ENCODE measurements around the gene JPH3. TPM values are rescaled to one million over a fixed set of nuclear protein-coding genes. Genes with fewer than 3 reads are reported as not detected.

The JPH3 gene
- polyA plus RNA-seq, 3 donors, result not detected

DNA sequence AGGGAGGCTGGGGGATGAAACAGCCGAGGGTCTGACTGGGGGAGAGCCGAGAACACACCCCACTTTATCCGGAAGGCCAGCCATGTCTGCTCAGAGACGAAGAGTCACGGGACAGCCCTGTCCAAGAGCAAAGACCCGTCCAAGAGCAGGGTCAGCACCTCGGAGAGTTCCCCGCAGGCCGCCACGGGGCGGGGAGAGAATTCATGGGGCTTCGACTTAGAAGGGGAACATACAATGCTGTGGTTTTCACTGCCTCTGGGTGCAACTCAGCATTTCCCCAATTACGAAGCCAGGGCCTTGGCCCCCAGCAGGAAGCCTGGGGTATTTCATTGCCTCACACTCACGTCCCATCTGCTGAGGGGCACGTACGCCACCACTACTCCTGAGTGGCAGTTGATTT lies 59.3 kb downstream of the JPH3 start:
- Mint-ChIP-seq H3K27me3 (ENCODE audit: low read depth in 3 of 3) (peaks cover 3 to 7% (median 4%) of the 10 kb centered on the region in 3 donors), H3K4me1 (peaks cover 4% of the 10 kb centered on the region), H3K27ac (no peak overlapping the region), H3K9me3 (peaks cover 0 to 10% (median 4%) of the 10 kb centered on the region in 7 donors), H3K36me3 (no peaks in the 10 kb centered on the region), H3K4me3 (no peak overlapping the region)
- no peak for TF ChIP-seq CTCF (IDR thresholded peaks at IDR 0.05)
- no peak overlapping the region for H3K4me2 ChIP-seq (replicated peaks; ENCODE audit: extremely low read depth, low read length, poor library complexity, severe bottlenecking)
- 13% methylated on average over 13 of the region's 16 CpGs for WGBS (ENCODE audit: insufficient coverage)
- H3K27me3 ChIP-seq (ENCODE audit: control insufficient read depth in 2 of 2, insufficient read depth in 2 of 2, low read length in 2 of 2), result no peaks in the 10 kb centered on the region
- no peaks in the 10 kb centered on the region for H3K79me2 ChIP-seq (ENCODE audit: insufficient read depth, low read length)
- no peak overlapping the region for H3K4me3 ChIP-seq (replicated peaks in 1 of 3; ENCODE audit: low read depth in 2 of 3, low read length in 3 of 3)
- no peaks in the 10 kb centered on the region for H3K36me3 ChIP-seq (replicated peaks in 1 of 2; ENCODE audit: control insufficient read depth in 1 of 2, insufficient read depth in 2 of 2, low read length in 2 of 2)
- DNase-seq, result peak; percentile 14 to 55 (median 18)
- peaks cover 0 to 2% of the 10 kb centered on the region in 2 donors for H3K4me1 ChIP-seq (ENCODE audit: control insufficient read depth in 1 of 2, insufficient read depth in 2 of 2, low read length in 2 of 2)
- H3K9me3 ChIP-seq (replicated peaks in 1 of 2; ENCODE audit: control insufficient read depth in 1 of 2, insufficient read depth in 1 of 2, low read length in 2 of 2), result no peaks in the 10 kb centered on the region
- no peak overlapping the region for H3K27ac ChIP-seq (ENCODE audit: low read depth in 1 of 2, low read length in 2 of 2)
- H4K20me1 ChIP-seq (ENCODE audit: insufficient read depth, low read length), result no peaks in the 10 kb centered on the region
- no peak overlapping the region for H2AFZ ChIP-seq (ENCODE audit: insufficient read depth, low read depth, low read length, poor library complexity, severe bottlenecking)
- no peak overlapping the region for H3K9ac ChIP-seq (ENCODE audit: insufficient read depth, low read length, poor library complexity, severe bottlenecking)
- intact Hi-C loops (cut with micrococcal nuclease), result no loop called here

DNA sequence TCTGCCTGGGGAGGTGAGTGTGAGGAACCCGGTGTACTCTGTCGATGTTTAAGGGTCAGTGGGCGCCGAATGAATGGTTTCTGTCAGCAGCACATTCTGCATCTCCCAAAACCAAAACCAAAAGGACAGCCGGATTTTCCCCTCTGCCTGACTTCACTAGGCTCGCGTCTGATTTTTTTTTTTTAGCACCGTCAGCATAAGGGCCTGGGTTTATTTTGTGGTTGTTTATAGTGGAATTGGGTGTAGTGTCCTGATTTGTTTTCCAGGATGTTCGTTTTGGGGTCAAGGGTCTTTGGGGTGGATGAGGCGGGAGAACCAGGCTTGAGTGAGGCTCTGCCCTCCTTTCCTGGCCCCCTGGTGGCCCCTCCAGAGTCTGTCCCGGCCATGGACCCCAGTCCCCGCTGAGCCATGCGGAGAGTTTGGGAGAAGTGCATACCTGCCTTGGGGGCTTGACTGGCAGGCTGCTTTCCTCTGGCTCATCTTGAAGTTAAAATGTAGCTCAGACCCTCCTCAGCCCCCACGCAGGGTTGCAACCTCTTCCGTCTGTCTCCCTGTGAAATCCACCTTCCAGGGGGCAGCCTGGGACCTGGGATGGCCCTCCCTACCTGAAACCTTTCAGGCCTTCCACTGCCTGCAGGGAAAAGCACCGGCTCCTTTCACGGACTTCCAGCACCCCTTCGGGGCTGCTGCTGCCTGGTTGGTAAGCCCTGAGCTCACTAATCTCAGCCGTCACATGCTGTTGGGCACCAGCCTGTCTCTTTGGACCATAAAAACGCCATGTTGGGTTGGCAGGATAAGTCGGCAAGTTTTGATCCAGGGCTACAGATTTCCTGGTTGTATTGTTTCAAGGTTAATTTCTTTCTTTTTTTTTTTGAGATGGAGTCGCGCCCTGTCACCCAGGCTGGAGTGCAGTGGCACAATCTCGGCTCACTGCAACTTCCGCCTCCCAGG lies 60.2 kb downstream of the JPH3 start:
- Mint-ChIP-seq H3K27me3 (ENCODE audit: low read depth in 3 of 3) (peaks cover 3 to 5% (median 4%) of the 10 kb centered on the region in 3 donors), H3K27ac (peak overlapping the region in 1 of 7 donors; percentile 19), H3K4me1 (peaks cover 4% of the 10 kb centered on the region), H3K4me3 (no peak overlapping the region), H3K9me3 (peaks cover 0 to 5% (median 2%) of the 10 kb centered on the region in 7 donors), H3K36me3 (no peaks in the 10 kb centered on the region)
- no peaks in the 10 kb centered on the region for H3K9me3 ChIP-seq (replicated peaks in 1 of 2; ENCODE audit: control insufficient read depth in 1 of 2, insufficient read depth in 1 of 2, low read length in 2 of 2)
- H3K36me3 ChIP-seq (replicated peaks in 1 of 2; ENCODE audit: control insufficient read depth in 1 of 2, insufficient read depth in 2 of 2, low read length in 2 of 2), result no peaks in the 10 kb centered on the region
- H3K4me2 ChIP-seq (replicated peaks; ENCODE audit: extremely low read depth, low read length, poor library complexity, severe bottlenecking), result no peak overlapping the region
- H2AFZ ChIP-seq (ENCODE audit: insufficient read depth, low read depth, low read length, poor library complexity, severe bottlenecking), result no peak overlapping the region
- 73% methylated on average over 11 of the region's 25 CpGs for WGBS (ENCODE audit: insufficient coverage)
- no peak overlapping the region for H3K9ac ChIP-seq (ENCODE audit: insufficient read depth, low read length, poor library complexity, severe bottlenecking)
- TF ChIP-seq CTCF (IDR thresholded peaks at IDR 0.05), result no peak
- H3K79me2 ChIP-seq (ENCODE audit: insufficient read depth, low read length), result no peaks in the 10 kb centered on the region
- H3K27ac ChIP-seq (ENCODE audit: low read depth in 1 of 2, low read length in 2 of 2), result no peak overlapping the region
- no peaks in the 10 kb centered on the region for H3K27me3 ChIP-seq (ENCODE audit: control insufficient read depth in 2 of 2, insufficient read depth in 2 of 2, low read length in 2 of 2)
- intact Hi-C loops (cut with micrococcal nuclease), result no loop called here
- peaks cover 0 to 2% of the 10 kb centered on the region in 2 donors for H3K4me1 ChIP-seq (ENCODE audit: control insufficient read depth in 1 of 2, insufficient read depth in 2 of 2, low read length in 2 of 2)
- no peaks in the 10 kb centered on the region for H4K20me1 ChIP-seq (ENCODE audit: insufficient read depth, low read length)
- DNase-seq, result no peak
- H3K4me3 ChIP-seq (replicated peaks in 1 of 3; ENCODE audit: low read depth in 2 of 3, low read length in 3 of 3), result no peak overlapping the region
